Mesenchymal stem cell (in vitro differentiated cells and primary cell): ENCODE data around the gene MCF2L2.

Experiments used
- DNase-seq: peaks from one replicate; pipeline ENCODE4 v3.0.0-alpha.2; 2013
- H2AFZ ChIP-seq: one replicate; pipeline ENCODE4 v1.6.1; 2013; ENCODE audit warnings: low read depth, mild to moderate bottlenecking, control low read depth, inconsistent platforms, low read length, moderate library complexity
- H2AK5ac ChIP-seq: 2 replicates; pipeline ENCODE4 v1.6.1; 2013; ENCODE audit warnings: low read length, moderate library complexity, mild to moderate bottlenecking, inconsistent platforms; ENCODE audit not compliant: severe bottlenecking
- H2BK120ac ChIP-seq: one replicate; pipeline ENCODE4 v1.6.1; 2013; ENCODE audit warnings: low read depth, mild to moderate bottlenecking, inconsistent platforms, low read length, moderate library complexity
- H2BK12ac ChIP-seq, 2 experiments: one replicate each; pipeline ENCODE4 v1.6.1; 2013; ENCODE audit warnings: inconsistent platforms in 2 of 2, low read length in 2 of 2, mild to moderate bottlenecking in 2 of 2, moderate library complexity in 2 of 2, control low read depth in 1 of 2
- H2BK15ac ChIP-seq: one replicate; pipeline ENCODE4 v1.6.1; 2013; ENCODE audit warnings: mild to moderate bottlenecking, low read depth, inconsistent platforms; ENCODE audit not compliant: poor library complexity, severe bottlenecking
- H2BK5ac ChIP-seq: 2 replicates; pipeline ENCODE4 v1.6.1; 2013; ENCODE audit warnings: low read depth, mild to moderate bottlenecking, low read length, control low read depth, inconsistent platforms; ENCODE audit not compliant: poor library complexity, severe bottlenecking
- H3K14ac ChIP-seq, 2 experiments: one replicate each; pipeline ENCODE4 v1.6.1; 2013; ENCODE audit warnings: inconsistent platforms in 2 of 2, low read length in 2 of 2, control low read depth in 1 of 2, mild to moderate bottlenecking in 1 of 2, moderate library complexity in 1 of 2
- H3K18ac ChIP-seq, 2 experiments: one replicate each; pipeline ENCODE4 v1.6.1; 2013; ENCODE audit warnings: inconsistent platforms in 2 of 2, low read length in 2 of 2, control low read depth in 1 of 2, low read depth in 1 of 2, mild to moderate bottlenecking in 1 of 2
- H3K23ac ChIP-seq, 2 experiments: one replicate each; pipeline ENCODE4 v1.6.1; 2013; ENCODE audit warnings: inconsistent platforms in 2 of 2, low read length in 2 of 2, mild to moderate bottlenecking in 2 of 2, moderate library complexity in 2 of 2, control low read depth in 1 of 2
- H3K27ac ChIP-seq: 2 replicates; pipeline ENCODE4 v1.5.1; 2013; ENCODE audit warnings: mild to moderate bottlenecking, moderate library complexity, low read length, control low read depth, inconsistent platforms; ENCODE audit not compliant: poor library complexity, severe bottlenecking
- H3K27me3 ChIP-seq, 2 experiments: 2 replicates each; pipeline versions ENCODE4 v1.6.1 to v1.7.0; 2013; ENCODE audit warnings: low read length in 2 of 2, mild to moderate bottlenecking in 2 of 2, moderate library complexity in 2 of 2, control low read depth in 1 of 2, inconsistent platforms in 1 of 2; ENCODE audit not compliant: control insufficient read depth in 1 of 2, insufficient read depth in 1 of 2
- H3K36me3 ChIP-seq, 2 experiments: 2 replicates each; pipeline versions ENCODE4 v1.6.1 to v1.7.0; 2013; ENCODE audit warnings: low read length in 2 of 2, control low read depth in 1 of 2, inconsistent platforms in 1 of 2, low read depth in 1 of 2, mild to moderate bottlenecking in 1 of 2; ENCODE audit not compliant: insufficient read depth in 2 of 2, control insufficient read depth in 1 of 2
- H3K4ac ChIP-seq, 2 experiments: one replicate each; pipeline ENCODE4 v1.6.1; 2013; ENCODE audit warnings: inconsistent platforms in 2 of 2, low read length in 2 of 2, mild to moderate bottlenecking in 2 of 2, moderate library complexity in 2 of 2, control low read depth in 1 of 2, low read depth in 1 of 2
- H3K4me1 ChIP-seq: 2 replicates; pipeline ENCODE4 v1.6.1; 2013; ENCODE audit warnings: low read depth, low read length, control low read depth; ENCODE audit not compliant: control insufficient read depth, insufficient read depth
- H3K4me2 ChIP-seq: 2 replicates; pipeline ENCODE4 v1.6.1; 2013; ENCODE audit warnings: low read length, mild to moderate bottlenecking, inconsistent platforms; ENCODE audit not compliant: poor library complexity, severe bottlenecking
- H3K4me3 ChIP-seq, 2 experiments: 2 replicates each; pipeline versions ENCODE4 v1.5.1 to v1.7.0; 2013; ENCODE audit warnings: low read length in 2 of 2, mild to moderate bottlenecking in 2 of 2, control low read depth in 1 of 2, low read depth in 1 of 2; ENCODE audit not compliant: insufficient read depth in 1 of 2
- H3K79me1 ChIP-seq: replicated peaks from 2 replicates; pipeline ENCODE4 v1.6.1; 2013; ENCODE audit warnings: mild to moderate bottlenecking, control low read depth, low read length, inconsistent platforms; ENCODE audit not compliant: poor library complexity, severe bottlenecking
- H3K9ac ChIP-seq: 2 replicates; pipeline ENCODE4 v1.7.0; 2013; ENCODE audit warnings: mild to moderate bottlenecking, low read length, moderate library complexity
- H3K9me3 ChIP-seq: 2 replicates; pipeline ENCODE4 v1.7.0; 2013; ENCODE audit warnings: mild to moderate bottlenecking, low read length; ENCODE audit not compliant: control insufficient read depth
- H4K8ac ChIP-seq: one replicate; pipeline ENCODE4 v1.6.1; 2013; ENCODE audit warnings: inconsistent platforms, mild to moderate bottlenecking, low read length, moderate library complexity
- H4K91ac ChIP-seq: one replicate; pipeline ENCODE4 v1.6.1; 2013; ENCODE audit warnings: mild to moderate bottlenecking, low read length, inconsistent platforms
- WGBS: methylation state at CpG from one replicate; pipeline ENCODE4 v1.1.7; 2013; ENCODE audit warnings: mixed read lengths; 5-methylcytosine and 5-hydroxymethylcytosine counted together

The MCF2L2 gene

GRCh38 chr3:183295211-183295610 lies 133.2 kb downstream of the MCF2L2 start:
- H3K27ac ChIP-seq = no peak overlapping the region
- no peak overlapping the region for H3K9ac ChIP-seq
- H2BK12ac ChIP-seq = peak overlapping the region; percentile 23 to 49
- no peak overlapping the region for H2BK5ac ChIP-seq
- peak; percentile 95 for DNase-seq
- no peak overlapping the region for H2AK5ac ChIP-seq
- no peak overlapping the region for H3K4ac ChIP-seq
- peak overlapping the region; percentile 56 for H4K91ac ChIP-seq
- peaks cover 15% of the 10 kb centered on the region for H3K4me1 ChIP-seq
- no peak overlapping the region for H3K23ac ChIP-seq
- H3K4me3 ChIP-seq = no peak overlapping the region
- no peaks in the 10 kb centered on the region for H3K79me1 ChIP-seq
- WGBS = 37% methylated on average over 3 of the region's 3 CpGs
- no peak overlapping the region for H3K4me2 ChIP-seq
- no peak overlapping the region for H2BK120ac ChIP-seq
- H2BK15ac ChIP-seq = peak overlapping the region; percentile 32
- H3K36me3 ChIP-seq = no peaks in the 10 kb centered on the region
- peak overlapping the region; percentile 37 to 67 for H3K18ac ChIP-seq
- H2AFZ ChIP-seq = no peak overlapping the region
- H3K27me3 ChIP-seq = no peaks in the 10 kb centered on the region
- no peak overlapping the region for H3K14ac ChIP-seq
- peak overlapping the region; percentile 39 for H4K8ac ChIP-seq
- H3K9me3 ChIP-seq = no peaks in the 10 kb centered on the region

- Histone ChIP-seq H3K4ac (no peak overlapping the region), H3K4me2 (no peak overlapping the region), H3K36me3 (no peaks in the 10 kb centered on the region), H2BK15ac (no peak overlapping the region), H3K18ac (no peak overlapping the region), H2AFZ (no peak overlapping the region), H4K91ac (no peak overlapping the region), H2BK12ac (no peak overlapping the region), H3K27me3 (no peaks in the 10 kb centered on the region), H2BK120ac (no peak overlapping the region), H3K4me1 (peaks cover 9% of the 10 kb centered on the region), H3K14ac (no peak overlapping the region), H4K8ac (no peak overlapping the region), H3K23ac (no peak overlapping the region), H2BK5ac (no peak overlapping the region), H3K9me3 (no peaks in the 10 kb centered on the region), H3K9ac (no peak overlapping the region), H2AK5ac (no peak overlapping the region), H3K79me1 (no peaks in the 10 kb centered on the region), H3K4me3 (no peak overlapping the region), H3K27ac (no peak overlapping the region)
- whole genome bisulfite sequencing = 100% methylated on average over 2 of the region's 2 CpGs
- no peak for DNase-seq
These were observed 134.5 kb downstream of the MCF2L2 start for GRCh38 chr3:183293966-183294365.

- H2AK5ac ChIP-seq = no peak overlapping the region
- H3K9me3 ChIP-seq = no peaks in the 10 kb centered on the region
- H2BK15ac ChIP-seq = no peak overlapping the region
- H2AFZ ChIP-seq = no peak overlapping the region
- H3K23ac ChIP-seq = no peak overlapping the region
- H2BK120ac ChIP-seq = no peak overlapping the region
- peaks cover 4% of the 10 kb centered on the region for H3K4me1 ChIP-seq
- H3K9ac ChIP-seq = no peak overlapping the region
- H3K14ac ChIP-seq = no peak overlapping the region
- H4K8ac ChIP-seq = no peak overlapping the region
- 44% methylated on average over 4 of the region's 4 CpGs for WGBS
- no peak overlapping the region for H2BK12ac ChIP-seq
- no peak overlapping the region for H3K4me2 ChIP-seq
- H3K27me3 ChIP-seq = no peaks in the 10 kb centered on the region
- no peaks in the 10 kb centered on the region for H3K79me1 ChIP-seq
- H2BK5ac ChIP-seq = no peak overlapping the region
- H4K91ac ChIP-seq = no peak overlapping the region
- H3K4ac ChIP-seq = no peak overlapping the region
- H3K36me3 ChIP-seq = no peaks in the 10 kb centered on the region
- no peak overlapping the region for H3K18ac ChIP-seq
- DNase-seq = peak; percentile 58
- no peak overlapping the region for H3K4me3 ChIP-seq
- no peak overlapping the region for H3K27ac ChIP-seq
These were observed 136.9 kb downstream of the MCF2L2 start for GRCh38 chr3:183291497-183292031.

GRCh38 chr3:183290216-183290615 lies 138.2 kb downstream of the MCF2L2 start:
- Histone ChIP-seq H3K4me2 (no peak overlapping the region), H3K18ac (peak overlapping the region in 1 of 2 experiments; percentile 19), H2BK5ac (no peak overlapping the region), H3K4ac (no peak overlapping the region), H2AFZ (no peak overlapping the region), H3K9ac (no peak overlapping the region), H2AK5ac (no peak overlapping the region), H2BK15ac (no peak overlapping the region), H3K27ac (no peak overlapping the region), H4K8ac (no peak overlapping the region), H3K4me1 (peaks cover 3% of the 10 kb centered on the region), H3K4me3 (no peak overlapping the region), H2BK12ac (peak overlapping the region in 1 of 2 experiments; percentile 31), H2BK120ac (no peak overlapping the region), H3K36me3 (no peaks in the 10 kb centered on the region), H3K23ac (no peak overlapping the region), H3K79me1 (no peaks in the 10 kb centered on the region), H3K14ac (no peak overlapping the region), H3K27me3 (no peaks in the 10 kb centered on the region), H3K9me3 (no peaks in the 10 kb centered on the region), H4K91ac (no peak overlapping the region)
- DNase-seq = no peak
- 99% methylated on average over 2 of the region's 2 CpGs for WGBS
